CD4-positive, alpha-beta T cell treated with Interleukin-12 subunit alpha and Interleukin-12 subunit beta, for 1 hour (primary cell): ENCODE measurements around the gene CERK.

Experiments used
- DNase-seq: peaks from one replicate; pipeline ENCODE4 v3.0.0-alpha.2; 2020

Gene CERK

GRCh38 chr22:46697811-46698515, 40.1 kb downstream of the CERK start:
- DNase-seq = no peak

GRCh38 chr22:46696614-46697013, 41.4 kb downstream of the CERK start:
- no peak for DNase-seq

GRCh38 chr22:46696229-46696518, 41.9 kb downstream of the CERK start:
- no peak for DNase-seq

GRCh38 chr22:46695346-46696228, 42.5 kb downstream of the CERK start:
- no peak for DNase-seq

- no peak for DNase-seq
Measured at GRCh38 chr22:46694416-46695170, 43.5 kb downstream of the CERK start.

GRCh38 chr22:46693634-46694415, 44.2 kb downstream of the CERK start:
- no peak for DNase-seq

GRCh38 chr22:46691571-46691970, 46.5 kb downstream of the CERK start:
- DNase-seq = no peak

GRCh38 chr22:46690146-46690545, 47.9 kb downstream of the CERK start:
- DNase-seq = no peak

- DNase-seq = no peak
Measured at GRCh38 chr22:46688949-46689348, 49.1 kb downstream of the CERK start.

GRCh38 chr22:46687460-46687859, 50.6 kb downstream of the CERK start:
- DNase-seq = no peak

- no peak for DNase-seq
Measured at GRCh38 chr22:46687048-46687444, 51.0 kb downstream of the CERK start.

- DNase-seq = no peak
Measured at GRCh38 chr22:46686221-46687047, 51.6 kb downstream of the CERK start.

GRCh38 chr22:46684706-46685105, 53.3 kb downstream of the CERK start:
- no peak for DNase-seq

GRCh38 chr22:46682011-46682731, 55.9 kb downstream of the CERK start:
- DNase-seq = no peak

- DNase-seq = peak; percentile 14
Measured at GRCh38 chr22:46681010-46681409, 57.0 kb downstream of the CERK start.

GRCh38 chr22:46679706-46680269, 58.3 kb downstream of the CERK start:
- DNase-seq = no peak

- DNase-seq = no peak
Measured at GRCh38 chr22:46678785-46679700, 59.0 kb downstream of the CERK start.

- no peak for DNase-seq
Measured at GRCh38 chr22:46678003-46678657, 59.9 kb downstream of the CERK start.

GRCh38 chr22:46677323-46678002, 60.6 kb downstream of the CERK start:
- DNase-seq = no peak
